ENCODE measurements around the gene ENTHD1.

- no peak for TF ChIP-seq DACH1 (IDR thresholded peaks at IDR 0.05; ENCODE audit: partially characterized antibody)
- no peak for TF ChIP-seq ESRRB (CRISPR knock-in tag; IDR thresholded peaks at IDR 0.05; ENCODE audit: borderline replicate concordance)
- no peak for TF ChIP-seq ZFP36 (IDR thresholded peaks at IDR 0.05; ENCODE audit: low read depth, low read length, partially characterized antibody)
- TF ChIP-seq NUFIP1 (IDR thresholded peaks at IDR 0.05; ENCODE audit: partially characterized antibody): no peak
These were observed 154.8 kb downstream of the ENTHD1 start for GRCh38 chr22:39738746-39739145.

All from K562 (cell line).